Stimulated activated CD8-positive, alpha-beta memory T cell treated with anti-CD3 and anti-CD28 coated beads, Interleukin-12 subunit alpha, Interleukin-12 subunit beta, amount 100 ng/mL, for 24 hours (primary cell): ENCODE data around the gene HIPK1.
"Not testable (repeated sequence)": the region's sequence is repeated elsewhere in the genome, so short reads cannot be mapped to it uniquely, and the experiment has no call there.

ENCODE experiments used
- DNase-seq: peaks from one replicate; pipeline ENCODE4 v3.0.0-alpha.2; 2020; ENCODE audit errors: extremely low read depth

The HIPK1 gene

DNA sequence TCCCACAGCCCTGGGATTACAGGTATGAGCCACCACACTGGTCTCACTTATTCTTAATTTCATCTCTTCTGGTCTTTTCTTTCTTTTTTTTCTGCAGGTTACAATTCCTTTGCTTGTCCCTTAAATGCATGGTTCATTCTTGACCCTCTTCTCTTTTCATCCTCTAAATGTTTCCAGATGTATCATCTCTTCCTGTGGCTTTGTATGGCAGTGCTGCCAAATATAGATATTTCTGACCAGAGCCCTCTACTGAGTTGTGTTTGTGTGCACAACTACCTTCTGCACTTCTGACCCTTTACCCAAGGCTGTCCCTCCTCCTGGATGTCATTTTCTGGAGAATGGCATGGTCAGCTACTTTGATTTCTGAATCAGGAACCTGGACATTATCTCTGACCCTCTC is 82.7 kb downstream of the HIPK1 start:
- no peak for DNase-seq

- DNase-seq = no peak
These were observed 86.0 kb downstream of the HIPK1 start for GRCh38 chr1:114015075-114015474.

DNA sequence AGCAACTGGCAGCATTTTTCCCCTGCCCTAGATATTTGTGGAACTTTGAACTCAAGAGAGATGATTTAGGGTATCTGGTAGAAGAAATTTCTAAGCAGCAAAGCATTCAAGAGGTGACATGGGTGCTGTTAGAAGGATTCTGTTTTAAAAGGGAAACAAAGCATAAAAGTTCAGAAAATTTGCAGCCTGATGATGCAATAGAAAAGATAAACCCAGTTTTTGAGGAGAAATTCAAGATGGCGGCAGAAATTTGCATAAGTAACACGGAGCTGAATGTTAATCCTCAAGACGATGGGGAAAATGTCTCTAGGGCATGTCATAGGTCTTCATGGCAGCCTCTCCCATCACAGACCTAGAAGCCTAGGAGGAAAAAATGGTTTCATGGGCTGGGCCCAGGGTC is 90.6 kb downstream of the HIPK1 start:
- DNase-seq = not testable (repeated sequence)

DNA sequence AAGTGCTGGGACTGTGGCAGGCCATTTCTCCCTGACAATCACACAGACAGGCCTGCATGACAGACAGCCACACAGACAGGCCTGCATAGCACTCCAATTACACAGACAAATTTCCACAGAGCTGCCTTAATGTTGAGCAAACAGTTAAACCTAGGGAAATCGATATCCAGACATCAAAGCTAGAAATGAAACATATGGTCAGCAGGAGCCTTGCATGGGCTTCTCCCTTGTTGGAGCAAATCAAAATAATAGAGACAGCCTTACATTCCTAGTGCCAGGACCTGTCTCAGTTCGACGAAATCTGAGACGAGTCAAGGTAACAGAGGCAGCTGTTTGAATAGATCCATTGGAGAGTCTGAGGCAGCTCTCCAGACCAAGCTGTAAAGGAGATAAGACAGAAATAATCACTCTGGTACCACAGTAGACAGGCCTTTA is 92.6 kb downstream of the HIPK1 start:
- DNase-seq = no peak

DNA sequence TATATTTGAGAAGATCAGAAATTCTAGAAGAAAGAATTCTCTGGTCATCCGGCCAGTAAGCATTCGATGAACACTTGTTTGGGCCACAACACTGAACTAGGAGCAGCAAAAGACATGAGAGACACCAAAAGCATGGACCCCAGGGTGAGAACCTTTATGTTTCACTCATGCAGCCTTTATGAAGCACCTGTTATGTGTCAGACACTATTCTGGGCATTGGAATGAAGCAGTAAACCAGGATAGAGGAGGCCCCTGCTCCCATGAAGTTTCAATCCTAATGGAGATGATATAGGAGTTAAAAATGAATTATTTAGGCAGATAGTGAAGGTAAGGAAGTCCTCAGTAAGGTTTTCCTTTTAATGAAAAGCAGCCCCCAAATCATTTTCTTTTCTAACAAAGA is 93.8 kb downstream of the HIPK1 start:
- no peak for DNase-seq

DNA sequence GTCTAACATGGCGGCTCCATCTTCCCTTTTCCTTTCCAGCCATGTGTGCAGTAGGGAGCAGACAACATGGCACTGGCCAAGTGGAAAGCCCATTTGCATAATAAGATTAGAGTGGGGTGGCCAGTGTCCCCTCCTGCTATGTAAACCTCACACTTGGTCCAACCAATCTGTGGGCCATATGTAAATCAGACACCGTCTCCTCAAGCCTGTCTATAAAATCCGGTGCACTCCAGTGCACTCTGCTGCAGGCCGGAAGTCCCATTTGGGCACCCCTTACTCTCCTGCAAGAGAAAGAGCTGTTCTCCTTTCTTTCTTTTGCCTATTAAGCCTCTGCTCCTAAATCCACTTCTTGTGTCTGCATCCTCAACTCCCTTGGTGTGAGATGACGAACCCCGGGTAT is 94.3 kb downstream of the HIPK1 start:
- DNase-seq = no peak

DNA sequence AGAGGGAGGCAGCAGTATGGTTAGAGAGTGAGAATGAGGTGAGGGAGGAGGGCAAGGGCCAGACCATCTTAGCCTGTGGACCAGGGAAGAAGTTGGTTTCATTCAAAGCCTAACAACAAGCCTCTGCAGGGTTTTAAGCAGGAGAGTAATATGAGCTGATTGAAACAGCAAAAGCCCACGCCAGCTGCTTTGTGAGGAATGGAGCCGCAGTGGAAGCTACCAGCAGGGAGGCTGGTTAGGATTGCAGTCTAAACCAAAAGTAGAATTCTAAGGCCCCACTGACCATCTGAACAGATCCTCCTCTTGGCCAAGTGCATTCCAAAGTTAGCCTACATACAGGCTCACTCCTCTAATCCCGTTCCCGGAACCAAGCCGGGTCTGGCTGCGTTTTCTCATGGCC is 94.9 kb downstream of the HIPK1 start:
- DNase-seq = no peak

- DNase-seq = no peak
These were observed 96.7 kb downstream of the HIPK1 start for GRCh38 chr1:114025609-114026401.

DNA sequence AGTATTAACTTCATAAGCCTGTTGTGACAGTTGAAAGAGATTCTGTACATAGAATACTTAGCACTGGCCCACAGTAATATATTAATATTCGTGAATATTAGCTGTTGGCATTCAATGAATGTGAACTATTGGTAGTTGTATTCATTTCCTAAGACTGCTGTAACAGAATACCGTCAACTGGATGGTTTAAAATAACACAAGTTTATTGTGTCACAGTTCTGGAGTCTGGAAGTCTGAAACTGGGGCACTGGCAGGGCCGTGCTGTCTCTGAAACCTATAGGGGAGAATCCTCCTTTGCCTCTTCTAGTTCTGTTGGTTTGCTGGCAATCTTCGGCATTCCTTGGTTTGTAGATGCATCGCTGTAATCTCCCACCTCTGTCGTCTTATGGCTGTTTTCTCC is 97.7 kb downstream of the HIPK1 start:
- DNase-seq = no peak
